Measurements from ENCODE around the gene DHRS4.
"Not testable (repeated sequence)": the region's sequence is repeated elsewhere in the genome, so short reads cannot be mapped to it uniquely, and the experiment has no call there.

GRCh38 chr14:23999640-24000039 lies 46.1 kb downstream of the DHRS4 start:
- not testable (repeated sequence) for TF ChIP-seq POLR2A (IDR thresholded peaks at IDR 0.05; ENCODE audit: extremely low read depth, insufficient read length); MYC (IDR thresholded peaks at IDR 0.05; ENCODE audit: low read depth, low read length)
- TF ChIP-seq, protein P1, sequence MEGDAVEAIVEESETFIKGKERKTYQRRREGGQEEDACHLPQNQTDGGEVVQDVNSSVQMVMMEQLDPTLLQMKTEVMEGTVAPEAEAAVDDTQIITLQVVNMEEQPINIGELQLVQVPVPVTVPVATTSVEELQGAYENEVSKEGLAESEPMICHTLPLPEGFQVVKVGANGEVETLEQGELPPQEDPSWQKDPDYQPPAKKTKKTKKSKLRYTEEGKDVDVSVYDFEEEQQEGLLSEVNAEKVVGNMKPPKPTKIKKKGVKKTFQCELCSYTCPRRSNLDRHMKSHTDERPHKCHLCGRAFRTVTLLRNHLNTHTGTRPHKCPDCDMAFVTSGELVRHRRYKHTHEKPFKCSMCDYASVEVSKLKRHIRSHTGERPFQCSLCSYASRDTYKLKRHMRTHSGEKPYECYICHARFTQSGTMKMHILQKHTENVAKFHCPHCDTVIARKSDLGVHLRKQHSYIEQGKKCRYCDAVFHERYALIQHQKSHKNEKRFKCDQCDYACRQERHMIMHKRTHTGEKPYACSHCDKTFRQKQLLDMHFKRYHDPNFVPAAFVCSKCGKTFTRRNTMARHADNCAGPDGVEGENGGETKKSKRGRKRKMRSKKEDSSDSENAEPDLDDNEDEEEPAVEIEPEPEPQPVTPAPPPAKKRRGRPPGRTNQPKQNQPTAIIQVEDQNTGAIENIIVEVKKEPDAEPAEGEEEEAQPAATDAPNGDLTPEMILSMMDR (IDR thresholded peaks at IDR 0.05; ENCODE audit: low read depth, low read length), result not testable (repeated sequence)
- TF ChIP-seq, protein P2, sequence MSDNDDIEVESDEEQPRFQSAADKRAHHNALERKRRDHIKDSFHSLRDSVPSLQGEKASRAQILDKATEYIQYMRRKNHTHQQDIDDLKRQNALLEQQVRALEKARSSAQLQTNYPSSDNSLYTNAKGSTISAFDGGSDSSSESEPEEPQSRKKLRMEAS (IDR thresholded peaks at IDR 0.05; ENCODE audit: low read depth, low read length), result not testable (repeated sequence)

All from NB4 (cell line).